ENCODE measurements around the gene PSTK. TPM values are rescaled to one million over a fixed set of nuclear protein-coding genes. Genes with fewer than 3 reads are reported as not detected.

PSTK gene
- total RNA-seq, 1 donor from 2014 or later = 2.8 TPM

DNA sequence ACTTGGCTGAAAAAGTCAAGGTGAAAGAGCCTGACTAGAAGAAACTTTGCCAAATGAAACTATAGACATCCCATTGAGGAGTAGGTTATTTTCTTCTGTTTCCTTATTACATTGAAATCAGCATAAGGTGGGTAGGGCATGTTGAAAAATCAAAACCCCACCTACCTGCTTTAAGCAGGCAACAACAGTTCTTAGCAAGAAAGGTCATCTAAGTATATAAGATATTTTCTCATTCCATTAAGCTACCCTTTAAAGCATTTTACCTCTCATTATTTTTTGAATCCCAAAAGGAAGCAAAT, 59.4 kb downstream of the PSTK start:
- Histone ChIP-seq H3K9me3 (no peaks in the 10 kb centered on the region), H3K36me3 (peaks cover 38% of the 10 kb centered on the region), H3K4me3 (no peak overlapping the region), H3K27me3 (ENCODE audit: low read depth) (no peaks in the 10 kb centered on the region), H3K4me1 (no peaks in the 10 kb centered on the region), H3K27ac (no peak overlapping the region)
- no peak for DNase-seq
- TF ChIP-seq, protein P1, sequence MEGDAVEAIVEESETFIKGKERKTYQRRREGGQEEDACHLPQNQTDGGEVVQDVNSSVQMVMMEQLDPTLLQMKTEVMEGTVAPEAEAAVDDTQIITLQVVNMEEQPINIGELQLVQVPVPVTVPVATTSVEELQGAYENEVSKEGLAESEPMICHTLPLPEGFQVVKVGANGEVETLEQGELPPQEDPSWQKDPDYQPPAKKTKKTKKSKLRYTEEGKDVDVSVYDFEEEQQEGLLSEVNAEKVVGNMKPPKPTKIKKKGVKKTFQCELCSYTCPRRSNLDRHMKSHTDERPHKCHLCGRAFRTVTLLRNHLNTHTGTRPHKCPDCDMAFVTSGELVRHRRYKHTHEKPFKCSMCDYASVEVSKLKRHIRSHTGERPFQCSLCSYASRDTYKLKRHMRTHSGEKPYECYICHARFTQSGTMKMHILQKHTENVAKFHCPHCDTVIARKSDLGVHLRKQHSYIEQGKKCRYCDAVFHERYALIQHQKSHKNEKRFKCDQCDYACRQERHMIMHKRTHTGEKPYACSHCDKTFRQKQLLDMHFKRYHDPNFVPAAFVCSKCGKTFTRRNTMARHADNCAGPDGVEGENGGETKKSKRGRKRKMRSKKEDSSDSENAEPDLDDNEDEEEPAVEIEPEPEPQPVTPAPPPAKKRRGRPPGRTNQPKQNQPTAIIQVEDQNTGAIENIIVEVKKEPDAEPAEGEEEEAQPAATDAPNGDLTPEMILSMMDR (IDR thresholded peaks at IDR 0.05) = no peak
- intact Hi-C loops (cut with DNase I) = no loop called here
- no peak for ATAC-seq

Other genes with a start within 250 kb of the PSTK start
- 0.56 TPM for gene CUZD1, start 134.5 kb upstream of the PSTK start, total RNA-seq
- gene FAM24B, start 100.8 kb upstream of the PSTK start, total RNA-seq = 3.8 TPM
- gene FAM24A, start 69.8 kb upstream of the PSTK start, total RNA-seq = not detected
- gene C10orf88, start 26.2 kb upstream of the PSTK start, total RNA-seq = 7.0 TPM
- 20.1 TPM for gene IKZF5, start 28.4 kb downstream of the PSTK start, total RNA-seq
- 24.0 TPM for gene ACADSB, start 28.6 kb downstream of the PSTK start, total RNA-seq
- gene HMX3, start 155.6 kb downstream of the PSTK start, total RNA-seq = not detected
- not detected for gene HMX2, start 167.7 kb downstream of the PSTK start, total RNA-seq
- gene BUB3, start 174.0 kb downstream of the PSTK start, total RNA-seq = 67.3 TPM